Liver (tissue), 9 donors: ENCODE data around the gene ATAD3C. TPM values are rescaled to one million over a fixed set of nuclear protein-coding genes. Genes with fewer than 3 reads are reported as not detected.

Experiments used
- DNase-seq: peaks from one replicate; pipeline ENCODE4 v3.0.0-alpha.2; 2017; ENCODE audit warnings: low spot score
- H3K27ac ChIP-seq, 2 donors: one replicate each; pipeline ENCODE4 v1.7.0; 2013; ENCODE audit warnings: inconsistent platforms in 2 of 2, low read length in 2 of 2, control low read depth in 1 of 2, low read depth in 1 of 2, mild to moderate bottlenecking in 1 of 2
- H3K27me3 ChIP-seq, 4 donors: one replicate each; pipeline versions ENCODE4 v1.6.1 to v1.7.0; 2013; ENCODE audit warnings: low read length in 3 of 4, inconsistent platforms in 1 of 4, mild to moderate bottlenecking in 1 of 4, moderate library complexity in 1 of 4; ENCODE audit not compliant: control insufficient read depth in 4 of 4, insufficient read depth in 4 of 4
- H3K36me3 ChIP-seq, 4 donors: one replicate each; pipeline versions ENCODE4 v1.6.1 to v1.7.0; 2013; ENCODE audit warnings: low read length in 3 of 4, mild to moderate bottlenecking in 3 of 4, low read depth in 1 of 4, moderate library complexity in 1 of 4; ENCODE audit not compliant: control insufficient read depth in 4 of 4, insufficient read depth in 3 of 4
- H3K4me1 ChIP-seq, 4 donors: one replicate each; pipeline versions ENCODE4 v1.6.1 to v1.7.0; 2013; ENCODE audit warnings: low read length in 3 of 4, mild to moderate bottlenecking in 3 of 4, moderate library complexity in 1 of 4; ENCODE audit not compliant: control insufficient read depth in 4 of 4, insufficient read depth in 4 of 4
- H3K4me3 ChIP-seq, 3 donors: one replicate each; pipeline versions ENCODE4 v1.6.1 to v1.7.0; 2013; ENCODE audit warnings: low read length in 3 of 3, control low read depth in 1 of 3, low read depth in 1 of 3, mild to moderate bottlenecking in 1 of 3
- H3K9ac ChIP-seq, 2 donors: one replicate each; pipeline ENCODE4 v1.7.0; 2013; ENCODE audit warnings: low read length in 2 of 2, mild to moderate bottlenecking in 2 of 2, moderate library complexity in 2 of 2, control low read depth in 1 of 2, low read depth in 1 of 2
- H3K9me3 ChIP-seq, 4 donors: one replicate each; pipeline versions ENCODE4 v1.6.1 to v1.7.0; 2013; ENCODE audit warnings: low read length in 3 of 4; ENCODE audit not compliant: control insufficient read depth in 4 of 4
- CTCF ChIP-seq: fragments of 150-350 bp; IDR thresholded peaks from 2 replicates; pipeline ENCODE4 v1.5.1; 2017; ENCODE audit warnings: improper control_type of control experiment, low read depth, low read length; ENCODE audit not compliant: missing input control
- EGR1 ChIP-seq, 2 donors: IDR thresholded peaks; 2 replicates each; pipeline ENCODE4 v1.6.1; 2016 to 2018; ENCODE audit warnings: antibody characterized with exemption in 2 of 2, low read depth in 2 of 2
- FOXA1 ChIP-seq: IDR thresholded peaks from 2 replicates; pipeline ENCODE4 v1.6.1; 2016; ENCODE audit warnings: antibody characterized with exemption
- GABPA ChIP-seq, 2 donors: IDR thresholded peaks in 1 of 2; conservative IDR thresholded peaks in 1 of 2; 2 replicates each; pipeline ENCODE4 v1.6.1; 2016; ENCODE audit warnings: antibody characterized with exemption in 2 of 2, mild to moderate bottlenecking in 1 of 2, moderate library complexity in 1 of 2
- HNF4A ChIP-seq, 2 donors: conservative IDR thresholded peaks; 2 replicates each; pipeline ENCODE4 v1.6.1; 2016; ENCODE audit warnings: antibody characterized with exemption in 2 of 2, mild to moderate bottlenecking in 2 of 2
- HNF4G ChIP-seq: IDR thresholded peaks from 2 replicates; pipeline ENCODE4 v1.6.1; 2016; ENCODE audit warnings: antibody characterized with exemption
- JUND ChIP-seq, 2 donors: IDR thresholded peaks; 2 replicates each; pipeline ENCODE4 v1.6.1; 2016; ENCODE audit warnings: antibody characterized with exemption in 2 of 2
- MAX ChIP-seq: IDR thresholded peaks from 2 replicates; pipeline ENCODE4 v1.6.1; 2016; ENCODE audit warnings: antibody characterized with exemption
- NR2F2 ChIP-seq: IDR thresholded peaks from 2 replicates; pipeline ENCODE4 v1.6.1; 2016; ENCODE audit warnings: antibody characterized with exemption
- RAD21 ChIP-seq, 2 donors: IDR thresholded peaks; 2 replicates each; pipeline ENCODE4 v1.6.1; 2016; ENCODE audit warnings: antibody characterized with exemption in 2 of 2, mild to moderate bottlenecking in 2 of 2
- RXRA ChIP-seq, 2 donors: IDR thresholded peaks; 2 replicates each; pipeline ENCODE4 v1.6.1; 2017 to 2018; ENCODE audit warnings: antibody characterized with exemption in 2 of 2, mild to moderate bottlenecking in 1 of 2
- SP1 ChIP-seq: IDR thresholded peaks from 2 replicates; pipeline ENCODE4 v1.6.1; 2018; ENCODE audit warnings: antibody characterized with exemption, mild to moderate bottlenecking
- TAF1 ChIP-seq: conservative IDR thresholded peaks from 2 replicates; pipeline ENCODE4 v1.6.1; 2016; ENCODE audit warnings: antibody characterized with exemption, mild to moderate bottlenecking
- YY1 ChIP-seq: IDR thresholded peaks from 2 replicates; pipeline ENCODE4 v1.6.1; 2016; ENCODE audit warnings: antibody characterized with exemption, mild to moderate bottlenecking
- ZBTB33 ChIP-seq: IDR thresholded peaks from 2 replicates; pipeline ENCODE4 v1.6.1; 2016; ENCODE audit warnings: antibody characterized with exemption
- WGBS: extraction: QIAGEN DNeasy Blood & Tissue Kit; methylation state at CpG from one replicate; pipeline ENCODE4 v1.1.7; 2013; 5-methylcytosine and 5-hydroxymethylcytosine counted together
- polyA plus RNA-seq, 2 donors: library from polyadenylated mRNA; stranded (reverse) in 1 of 2; unstranded in 1 of 2; fragments of 200-250 nt in 1 of 2; fragments of >200 nt in 1 of 2; fragmentation: Nextera tagmentation in 1 of 2; extraction: Ambion mirVana in 1 of 2; gene quantifications; one replicate each; pipeline versions ENCODE4 v1.2.1 to v1.2.3, GENCODE V29; 2013 to 2015
- total RNA-seq, 2 donors: library from RNA; depleted of rRNA; stranded (reverse); fragments of >200 nt; gene quantifications; one replicate each; pipeline ENCODE4 v1.2.3, GENCODE V29; 2014
- donor health status: healthy.
- donor health status: healthy.
- donor health status: healthy.
- donor health status: healthy.
- donor health status: healthy.

Gene ATAD3C
- total and polyA plus RNA-seq, 4 donors, result 0.19 to 4.8 (median 0.88) TPM

- TF ChIP-seq ZBTB33 (no peak), SP1 (no peak), RXRA (IDR thresholded peaks at IDR 0.05) (no peak), GABPA (IDR thresholded peaks at IDR 0.05 in 1 of 2, conservative IDR thresholded peaks at IDR 0.05 in 1 of 2) (no peak), HNF4G (no peak), MAX (no peak), HNF4A (conservative IDR thresholded peaks at IDR 0.05) (no peak), RAD21 (IDR thresholded peaks at IDR 0.05) (no peak), FOXA1 (no peak)
Observed at GRCh38 chr1:1403653-1404052, 45.8 kb upstream of the ATAD3C start (continued).

- Histone ChIP-seq H3K27me3 (no peaks in the 10 kb centered on the region), H3K4me3 (peak overlapping the region; percentile 96 to 98 (median 98)), H3K9me3 (no peaks in the 10 kb centered on the region), H3K36me3 (peaks cover 0 to 19% (median 12%) of the 10 kb centered on the region in 4 donors), H3K27ac (peak overlapping the region; percentile 70 to 90), H3K4me1 (peaks cover 7 to 55% (median 42%) of the 10 kb centered on the region in 4 donors), H3K9ac (peak overlapping the region; percentile 47 to 99)
- TF ChIP-seq FOXA1 (no peak), ZBTB33 (no peak), GABPA (IDR thresholded peaks at IDR 0.05 in 1 of 2, conservative IDR thresholded peaks at IDR 0.05 in 1 of 2) (no peak), NR2F2 (no peak), HNF4G (no peak), TAF1 (no peak)
- 40% methylated on average over 43 of the region's 43 CpGs for WGBS
- no peak for DNase-seq
Observed at GRCh38 chr1:1406101-1406820, 43.2 kb upstream of the ATAD3C start.

- peak; percentile 93 for DNase-seq
- Histone ChIP-seq H3K27ac (peak within 1 kb of the TSS; percentile 70 to 90), H3K27me3 (no peaks in the 10 kb centered on the region), H3K4me1 (peaks cover 5 to 47% (median 35%) of the 10 kb centered on the region in 4 donors), H3K9ac (peak within 1 kb of the TSS; percentile 47 to 99), H3K4me3 (peak within 1 kb of the TSS; percentile 96 to 98 (median 98)), H3K36me3 (peaks cover 0 to 15% (median 9%) of the 10 kb centered on the region in 4 donors), H3K9me3 (no peaks in the 10 kb centered on the region)
- under 1% methylated on average over 98 of the region's 98 CpGs for WGBS
- TF ChIP-seq YY1 (peak; percentile 99), FOXA1 (no peak), CTCF (no peak), HNF4A (conservative IDR thresholded peaks at IDR 0.05) (peak; percentile 86 to 92), ZBTB33 (peak; percentile 26), JUND (IDR thresholded peaks at IDR 0.05) (no peak), EGR1 (IDR thresholded peaks at IDR 0.05; ENCODE audit: low read depth in 2 of 2) (no peak), SP1 (peak; percentile 47)
Observed at GRCh38 chr1:1406821-1407635, 42.5 kb upstream of the ATAD3C start, which contains the start of gene MRPL20. Gene MRPL20 (minus strand): TSS chr1:1407293. CDS start chr1:1407217, 76 bp downstream.
